Measurements from ENCODE around the gene SLC25A42.
A peak's percentile ranks its signal among the peaks of the same experiment; 100 is the strongest.

SLC25A42 gene

GRCh38 chr19:19064098-19064722 lies 416 bp downstream of the SLC25A42 start:
- no peak for DNase-seq (ENCODE audit: low spot score in 2 of 2)
- peak overlapping the region; percentile 90 for H3K27ac Mint-ChIP-seq (ENCODE audit: low read depth)
- peak overlapping the region; percentile 92 for H3K4me3 Mint-ChIP-seq
- H3K36me3 Mint-ChIP-seq (ENCODE audit: insufficient read depth): peaks cover 11% of the 10 kb centered on the region
- no peaks in the 10 kb centered on the region for H3K27me3 Mint-ChIP-seq
- H3K9me3 Mint-ChIP-seq: no peaks in the 10 kb centered on the region
- peak; percentile 23 for ATAC-seq (replicated peaks; ENCODE audit: extremely low read depth, poor library complexity, severe bottlenecking)
- H3K4me1 Mint-ChIP-seq: peaks cover 18% of the 10 kb centered on the region

- Mint-ChIP-seq H3K27me3 (no peaks in the 10 kb centered on the region), H3K36me3 (ENCODE audit: insufficient read depth) (peaks cover 11% of the 10 kb centered on the region), H3K9me3 (no peaks in the 10 kb centered on the region), H3K27ac (ENCODE audit: low read depth) (peak overlapping the region; percentile 90), H3K4me3 (peak overlapping the region; percentile 92), H3K4me1 (peaks cover 24% of the 10 kb centered on the region)
- no peak for DNase-seq (ENCODE audit: low spot score in 2 of 2)
- no peak for ATAC-seq (replicated peaks; ENCODE audit: extremely low read depth, poor library complexity, severe bottlenecking)
Measured at GRCh38 chr19:19064811-19065745, 1.3 kb downstream of the SLC25A42 start.

GRCh38 chr19:19067276-19068072 lies 3.7 kb downstream of the SLC25A42 start:
- no peaks in the 10 kb centered on the region for H3K27me3 Mint-ChIP-seq
- H3K4me3 Mint-ChIP-seq: peak overlapping the region; percentile 7
- DNase-seq (ENCODE audit: low spot score in 2 of 2) (no peak), ATAC-seq (replicated peaks; ENCODE audit: extremely low read depth, poor library complexity, severe bottlenecking) (no peak)
- no peak overlapping the region for H3K27ac Mint-ChIP-seq (ENCODE audit: low read depth)
- H3K9me3 Mint-ChIP-seq: no peaks in the 10 kb centered on the region
- H3K36me3 Mint-ChIP-seq (ENCODE audit: insufficient read depth): peaks cover 13% of the 10 kb centered on the region
- peaks cover 28% of the 10 kb centered on the region for H3K4me1 Mint-ChIP-seq

- ATAC-seq (replicated peaks; ENCODE audit: extremely low read depth, poor library complexity, severe bottlenecking) (peak; percentile 37), DNase-seq (ENCODE audit: low spot score in 2 of 2) (no peak)
- no peaks in the 10 kb centered on the region for H3K27me3 Mint-ChIP-seq
- peak overlapping the region; percentile 59 for H3K27ac Mint-ChIP-seq (ENCODE audit: low read depth)
- peaks cover 35% of the 10 kb centered on the region for H3K4me1 Mint-ChIP-seq
- peak overlapping the region; percentile 50 for H3K4me3 Mint-ChIP-seq
- no peaks in the 10 kb centered on the region for H3K9me3 Mint-ChIP-seq
- peaks cover 18% of the 10 kb centered on the region for H3K36me3 Mint-ChIP-seq (ENCODE audit: insufficient read depth)
Measured at GRCh38 chr19:19068659-19069654, 5.2 kb downstream of the SLC25A42 start.

GRCh38 chr19:19071897-19072296 lies 8.1 kb downstream of the SLC25A42 start:
- H3K4me3 Mint-ChIP-seq: no peak overlapping the region
- no peak for ATAC-seq (replicated peaks; ENCODE audit: extremely low read depth, poor library complexity, severe bottlenecking)
- peaks cover 28% of the 10 kb centered on the region for H3K4me1 Mint-ChIP-seq
- DNase-seq (ENCODE audit: low spot score in 2 of 2): no peak
- H3K36me3 Mint-ChIP-seq (ENCODE audit: insufficient read depth): peaks cover 18% of the 10 kb centered on the region
- no peak overlapping the region for H3K27ac Mint-ChIP-seq (ENCODE audit: low read depth)
- H3K9me3 Mint-ChIP-seq: no peaks in the 10 kb centered on the region
- H3K27me3 Mint-ChIP-seq: no peaks in the 10 kb centered on the region

- ATAC-seq (replicated peaks; ENCODE audit: extremely low read depth, poor library complexity, severe bottlenecking): no peak
- no peak overlapping the region for H3K27ac Mint-ChIP-seq (ENCODE audit: low read depth)
- peaks cover 38% of the 10 kb centered on the region for H3K4me1 Mint-ChIP-seq
- H3K36me3 Mint-ChIP-seq (ENCODE audit: insufficient read depth): peaks cover 18% of the 10 kb centered on the region
- H3K4me3 Mint-ChIP-seq: no peak overlapping the region
- H3K27me3 Mint-ChIP-seq: no peaks in the 10 kb centered on the region
- no peak for DNase-seq (ENCODE audit: low spot score in 2 of 2)
- H3K9me3 Mint-ChIP-seq: no peaks in the 10 kb centered on the region
Measured at GRCh38 chr19:19074196-19074882, 10.5 kb downstream of the SLC25A42 start.

- no peak overlapping the region for H3K27ac Mint-ChIP-seq (ENCODE audit: low read depth)
Measured at GRCh38 chr19:19075126-19075525, 11.3 kb downstream of the SLC25A42 start.

GRCh38 chr19:19076476-19076875 lies 12.7 kb downstream of the SLC25A42 start:
- Mint-ChIP-seq H3K27ac (ENCODE audit: low read depth) (no peak overlapping the region), H3K9me3 (no peaks in the 10 kb centered on the region), H3K36me3 (ENCODE audit: insufficient read depth) (peaks cover 15% of the 10 kb centered on the region), H3K27me3 (no peaks in the 10 kb centered on the region), H3K4me1 (peaks cover 45% of the 10 kb centered on the region), H3K4me3 (no peak overlapping the region)
- no peak for DNase-seq (ENCODE audit: low spot score in 2 of 2)
- no peak for ATAC-seq (replicated peaks; ENCODE audit: extremely low read depth, poor library complexity, severe bottlenecking)

More at GRCh38 chr19:19075126-19075525, 11.3 kb downstream of the SLC25A42 start:
- Mint-ChIP-seq H3K36me3 (ENCODE audit: insufficient read depth) (peaks cover 20% of the 10 kb centered on the region), H3K9me3 (no peaks in the 10 kb centered on the region), H3K27me3 (no peaks in the 10 kb centered on the region), H3K4me1 (peaks cover 41% of the 10 kb centered on the region), H3K4me3 (no peak overlapping the region)
- no peak for DNase-seq (ENCODE audit: low spot score in 2 of 2)
- no peak for ATAC-seq (replicated peaks; ENCODE audit: extremely low read depth, poor library complexity, severe bottlenecking)

- H3K36me3 Mint-ChIP-seq (ENCODE audit: insufficient read depth): peaks cover 16% of the 10 kb centered on the region
- DNase-seq (ENCODE audit: low spot score in 2 of 2) (no peak), ATAC-seq (replicated peaks; ENCODE audit: extremely low read depth, poor library complexity, severe bottlenecking) (no peak)
- H3K4me1 Mint-ChIP-seq: peaks cover 51% of the 10 kb centered on the region
- H3K27me3 Mint-ChIP-seq: no peaks in the 10 kb centered on the region
- H3K4me3 Mint-ChIP-seq: no peak overlapping the region
- no peak overlapping the region for H3K27ac Mint-ChIP-seq (ENCODE audit: low read depth)
- H3K9me3 Mint-ChIP-seq: no peaks in the 10 kb centered on the region
Measured at GRCh38 chr19:19077103-19077502, 13.3 kb downstream of the SLC25A42 start.

- H3K27ac Mint-ChIP-seq (ENCODE audit: low read depth): no peak overlapping the region
- no peaks in the 10 kb centered on the region for H3K9me3 Mint-ChIP-seq
- DNase-seq (ENCODE audit: low spot score in 2 of 2) (no peak), ATAC-seq (replicated peaks; ENCODE audit: extremely low read depth, poor library complexity, severe bottlenecking) (no peak)
- peaks cover 47% of the 10 kb centered on the region for H3K4me1 Mint-ChIP-seq
- H3K27me3 Mint-ChIP-seq: no peaks in the 10 kb centered on the region
- peaks cover 14% of the 10 kb centered on the region for H3K36me3 Mint-ChIP-seq (ENCODE audit: insufficient read depth)
- H3K4me3 Mint-ChIP-seq: no peak overlapping the region
Measured at GRCh38 chr19:19078801-19079200, 15.0 kb downstream of the SLC25A42 start.

- Mint-ChIP-seq H3K4me1 (peaks cover 53% of the 10 kb centered on the region), H3K27me3 (no peaks in the 10 kb centered on the region), H3K36me3 (ENCODE audit: insufficient read depth) (peaks cover 12% of the 10 kb centered on the region), H3K27ac (ENCODE audit: low read depth) (peak overlapping the region; percentile 35), H3K4me3 (no peak overlapping the region), H3K9me3 (no peaks in the 10 kb centered on the region)
- DNase-seq (ENCODE audit: low spot score in 2 of 2): no peak
- no peak for ATAC-seq (replicated peaks; ENCODE audit: extremely low read depth, poor library complexity, severe bottlenecking)
Measured at GRCh38 chr19:19079571-19079970, 15.8 kb downstream of the SLC25A42 start.

All from central memory CD8-positive, alpha-beta T cell (primary cell).